Ecto neural progenitor cell (in vitro differentiated cells): Measurements from ENCODE around the gene PPM1A.

Experiments used
- DNase-seq: peaks from one replicate; pipeline ENCODE4 v3.0.0-alpha.2; 2018; ENCODE audit warnings: low spot score

The PPM1A gene

GRCh38 chr14:60323199-60323896 lies 74.3 kb downstream of the PPM1A start:
- DNase-seq, result no peak

DNA sequence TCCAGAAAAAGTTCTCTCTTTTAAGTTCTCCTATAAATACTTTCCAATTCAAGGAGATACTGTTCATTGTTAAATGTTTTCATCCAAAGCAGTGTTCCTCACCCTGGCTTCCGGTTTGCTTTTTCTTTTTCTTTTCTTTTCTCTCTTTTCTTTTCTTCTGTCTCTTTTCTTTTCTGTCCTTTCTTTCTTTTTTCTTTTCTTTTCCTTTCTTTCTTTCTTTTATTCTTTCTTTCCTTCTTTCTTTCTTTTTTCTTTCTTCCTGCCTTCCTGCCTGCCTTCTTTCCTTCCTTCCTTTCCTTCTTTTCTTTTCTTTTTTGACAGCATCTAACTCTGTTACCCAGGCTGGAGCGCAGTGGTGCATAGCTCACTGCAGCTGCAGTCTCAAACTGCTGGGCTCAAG lies 75.8 kb downstream of the PPM1A start:
- DNase-seq, result no peak

GRCh38 chr14:60326274-60326673 lies 77.3 kb downstream of the PPM1A start:
- no peak for DNase-seq

GRCh38 chr14:60327447-60328331 lies 78.7 kb downstream of the PPM1A start:
- peak; percentile 63 for DNase-seq

DNA sequence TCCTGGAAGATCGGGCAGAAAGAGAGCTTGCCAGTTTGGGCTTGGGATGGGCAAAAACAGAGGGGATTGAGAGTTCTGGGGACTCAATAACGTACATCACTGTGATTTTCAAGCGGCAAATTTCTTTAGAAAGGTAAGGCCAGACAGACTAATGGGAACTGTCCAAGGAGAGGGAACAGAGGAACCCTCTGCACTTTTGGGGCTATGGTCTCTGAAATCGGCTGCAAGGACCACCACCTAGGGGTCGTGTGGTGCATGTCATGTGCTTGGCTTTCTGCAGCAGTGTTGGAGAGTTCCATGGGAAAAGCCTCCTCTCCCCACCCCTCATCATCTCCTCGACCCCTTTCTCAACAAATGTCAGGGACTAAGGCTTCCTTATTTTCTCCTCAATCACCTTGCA lies 79.6 kb downstream of the PPM1A start:
- DNase-seq, result no peak

GRCh38 chr14:60329274-60329673 lies 80.3 kb downstream of the PPM1A start:
- DNase-seq, result no peak

DNA sequence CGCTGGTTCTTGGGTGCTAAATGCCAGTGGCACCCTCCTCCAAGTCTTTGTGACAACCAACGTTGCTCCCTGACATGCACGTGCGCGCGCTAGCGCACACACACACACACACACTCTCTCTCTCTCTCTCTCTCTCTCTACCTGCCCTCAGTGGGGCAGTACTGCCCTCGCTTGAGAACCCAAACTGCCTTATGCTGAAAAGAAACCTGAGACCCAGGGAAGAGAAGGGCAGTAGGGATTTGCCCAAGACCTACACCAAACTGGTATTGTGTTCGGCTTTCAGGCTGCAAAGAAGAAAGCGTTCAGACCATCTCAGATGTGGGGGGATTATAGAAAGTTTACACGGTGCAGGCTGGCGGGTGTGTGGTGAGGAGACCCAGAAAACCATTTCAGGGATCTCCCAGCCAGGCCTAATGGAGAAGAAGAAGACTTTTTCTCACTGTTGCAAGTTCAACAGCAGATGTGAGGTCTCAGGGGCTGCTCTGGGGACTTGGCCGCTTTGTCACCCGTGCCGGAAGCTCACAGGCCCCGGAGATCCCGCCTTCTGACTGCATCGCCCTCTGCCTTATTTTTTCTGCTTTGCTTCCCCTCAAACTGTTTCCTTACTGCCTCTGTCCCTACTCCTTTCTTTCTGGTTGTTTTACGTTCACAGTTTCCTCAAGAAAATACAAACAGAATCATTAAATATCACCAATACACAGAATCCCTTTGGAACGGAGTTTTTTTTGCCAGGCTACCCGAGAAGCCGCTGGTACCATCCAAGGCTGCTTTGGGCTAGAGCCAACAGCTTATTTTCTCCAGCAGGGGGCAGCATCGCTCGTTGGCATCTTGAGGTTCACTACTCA lies 82.4 kb downstream of the PPM1A start:
- peak; percentile 86 for DNase-seq

GRCh38 chr14:60332046-60332399 lies 83.0 kb downstream of the PPM1A start:
- DNase-seq, result no peak

- no peak for DNase-seq
These were observed 83.8 kb downstream of the PPM1A start for GRCh38 chr14:60332869-60333268.

DNA sequence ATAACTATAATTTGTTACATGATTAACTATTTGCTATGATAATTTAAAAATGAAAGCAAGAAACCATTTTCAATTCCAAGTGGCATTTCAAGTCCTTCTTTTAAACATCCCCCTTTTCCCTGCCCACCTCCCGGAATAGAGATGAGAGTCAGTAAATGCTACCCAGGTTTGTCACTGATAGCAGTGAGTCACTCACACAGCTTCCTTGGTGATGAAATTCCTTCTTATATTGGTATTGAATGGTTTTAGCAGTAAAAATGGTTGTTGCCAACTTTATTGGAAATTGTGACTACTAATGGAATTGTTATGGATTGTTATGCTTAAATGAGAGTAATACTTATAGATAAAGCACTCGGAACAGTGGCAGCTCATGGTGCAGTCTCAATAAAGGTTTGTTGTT lies 90.5 kb downstream of the PPM1A start:
- no peak for DNase-seq

DNA sequence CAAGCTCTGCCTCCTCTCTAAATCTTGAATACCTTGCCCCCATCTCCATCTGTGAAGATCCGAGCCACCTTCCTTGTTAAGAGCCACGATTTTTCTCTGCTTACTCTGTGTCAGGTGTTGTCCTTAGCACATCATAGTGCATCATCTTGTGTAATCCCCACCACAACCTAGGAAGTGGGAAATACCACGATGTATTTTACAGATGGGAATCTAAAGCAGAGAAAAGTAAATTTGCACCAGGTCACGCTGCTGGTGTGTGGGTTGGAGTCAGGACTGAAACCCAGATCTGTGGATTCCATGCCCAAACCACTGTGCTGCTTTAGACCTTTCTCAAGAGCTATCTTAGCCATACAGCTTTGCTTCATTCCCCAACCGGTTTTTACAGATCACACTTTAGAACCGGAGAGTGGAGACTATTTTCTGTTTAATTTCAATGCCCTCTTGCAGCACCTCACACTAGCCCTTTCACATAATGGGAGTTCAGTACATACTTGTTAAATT lies 94.6 kb downstream of the PPM1A start:
- no peak for DNase-seq

DNA sequence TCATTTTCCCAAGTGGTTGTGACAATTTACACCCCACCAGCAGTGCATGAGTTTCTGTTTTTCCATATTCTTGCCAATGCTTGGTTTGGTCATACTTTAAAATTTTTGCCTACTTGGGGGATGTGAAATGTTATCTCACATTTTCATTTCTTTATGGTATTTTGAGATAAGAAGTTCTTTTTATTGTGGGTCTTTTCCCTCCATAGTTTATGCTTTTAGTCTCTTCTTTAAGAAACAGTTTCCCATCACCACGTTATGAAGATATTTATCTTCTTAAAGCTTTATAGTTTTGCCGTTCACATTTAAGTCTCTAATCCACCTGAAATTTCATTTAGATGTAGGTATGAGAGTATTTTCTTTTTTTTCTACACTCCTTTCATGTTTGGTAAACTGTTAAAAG lies 95.7 kb downstream of the PPM1A start:
- no peak for DNase-seq

DNA sequence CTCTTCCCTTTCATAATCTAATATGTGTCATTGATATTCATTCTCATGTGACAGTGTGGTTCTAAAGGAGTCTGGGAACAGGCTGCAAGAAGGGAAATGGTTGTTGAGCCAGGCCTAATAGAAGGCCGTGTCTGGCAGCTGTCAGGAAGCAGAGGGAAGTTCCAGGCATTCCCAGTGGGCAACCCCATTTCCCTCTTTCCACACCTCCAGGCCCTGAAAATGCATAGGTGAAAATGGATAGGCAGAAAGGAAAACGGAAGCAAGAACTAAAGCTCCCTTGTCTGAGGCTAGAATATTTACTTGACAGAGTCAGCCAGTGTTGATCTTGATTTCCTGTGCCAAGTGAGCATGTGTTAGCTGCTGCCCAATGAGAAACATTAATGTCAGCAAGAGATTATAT lies 97.7 kb downstream of the PPM1A start:
- DNase-seq, result no peak

GRCh38 chr14:60348211-60348610 lies 99.2 kb downstream of the PPM1A start:
- DNase-seq, result no peak
